Hematopoietic multipotent progenitor cell treated with erythropoietin and hydrocortisone succinate and interleukin-3 and kit ligand, for 4 days (in vitro differentiated cells): Measurements from ENCODE around the gene FKBP3.
A peak's percentile ranks its signal among the peaks of the same experiment; 100 is the strongest.

ENCODE experiments used
- DNase-seq: peaks from one replicate; pipeline ENCODE4 v3.0.0-alpha.2; 2015

The FKBP3 gene

GRCh38 chr14:45134051-45134958 lies at the start of gene FKBP3:
TSS of gene FKBP3 (minus strand) at chr14:45134481. CDS start at chr14:45134456, 25 bp downstream.
- DNase-seq = peak; percentile 100

GRCh38 chr14:45181806-45182205 lies 47.5 kb upstream of the FKBP3 start:
- no peak for DNase-seq

GRCh38 chr14:45181329-45181728 lies 47.0 kb upstream of the FKBP3 start:
- DNase-seq = no peak

- DNase-seq = peak; percentile 62
Measured at GRCh38 chr14:45177076-45177475, 42.8 kb upstream of the FKBP3 start.

DNA sequence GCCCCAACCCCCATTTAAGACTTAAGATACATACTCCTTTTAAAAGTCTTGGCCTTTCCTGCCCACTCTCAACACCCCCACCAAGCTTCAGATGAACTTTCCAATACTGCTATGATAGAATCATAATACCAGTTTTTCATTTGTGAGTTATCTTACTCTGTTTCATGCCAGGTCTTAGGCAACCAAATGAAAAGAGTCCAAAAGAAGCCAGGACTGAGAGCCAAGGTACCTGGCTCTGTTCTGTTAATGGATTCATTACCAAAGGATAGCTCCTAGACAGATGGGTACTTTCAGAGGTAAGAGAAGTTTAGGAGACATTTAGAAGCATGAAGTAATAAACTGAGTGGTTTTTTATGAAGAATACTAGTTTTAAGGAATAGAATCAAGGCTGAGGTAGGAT lies 35.6 kb upstream of the FKBP3 start:
- no peak for DNase-seq

GRCh38 chr14:45156067-45156466 lies 21.8 kb upstream of the FKBP3 start:
- DNase-seq = peak; percentile 32

DNA sequence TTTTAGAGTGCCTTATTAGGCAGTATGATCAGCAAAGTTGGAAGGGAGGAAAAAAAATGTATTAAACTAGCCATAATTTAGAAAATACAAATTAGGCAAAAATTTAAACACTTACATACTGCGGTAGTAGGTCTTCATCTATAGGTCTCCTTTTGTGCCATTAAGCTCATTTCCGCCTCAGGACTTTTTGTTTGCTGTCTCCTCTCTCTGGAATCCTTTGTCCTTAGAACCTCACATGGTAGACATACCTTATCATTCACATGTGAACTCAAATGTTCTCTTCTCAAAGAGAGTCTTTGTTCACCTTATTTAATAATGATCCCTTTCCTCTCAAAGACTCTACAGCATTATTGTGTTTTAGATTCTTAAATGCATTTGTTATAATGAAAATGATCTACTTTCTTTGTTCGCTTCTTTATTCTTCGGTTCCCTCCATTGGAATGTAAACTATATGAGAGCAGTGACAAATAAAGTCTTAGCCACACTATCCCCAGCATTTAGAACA lies 16.2 kb upstream of the FKBP3 start:
- no peak for DNase-seq

DNA sequence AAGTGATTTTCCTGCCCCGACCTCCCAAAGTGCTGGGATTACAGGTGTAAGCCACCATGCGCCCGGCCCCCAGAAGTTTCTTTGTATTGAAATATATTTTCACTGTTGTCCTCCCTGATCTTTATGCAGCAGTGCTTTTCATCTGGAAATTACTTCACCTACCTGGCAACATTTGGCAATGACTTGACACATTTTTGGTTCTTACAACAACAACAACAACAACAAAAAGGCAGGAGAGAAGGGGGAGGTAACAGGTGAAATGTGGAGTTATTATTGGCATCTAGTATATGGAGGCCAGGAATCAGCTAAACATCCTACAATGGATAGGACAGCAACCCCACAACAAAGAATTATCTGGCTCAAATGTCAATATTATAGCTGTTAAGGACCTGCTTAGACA lies 15.3 kb upstream of the FKBP3 start:
- no peak for DNase-seq

- DNase-seq = no peak
Measured at GRCh38 chr14:45145214-45145613, 10.9 kb upstream of the FKBP3 start.

DNA sequence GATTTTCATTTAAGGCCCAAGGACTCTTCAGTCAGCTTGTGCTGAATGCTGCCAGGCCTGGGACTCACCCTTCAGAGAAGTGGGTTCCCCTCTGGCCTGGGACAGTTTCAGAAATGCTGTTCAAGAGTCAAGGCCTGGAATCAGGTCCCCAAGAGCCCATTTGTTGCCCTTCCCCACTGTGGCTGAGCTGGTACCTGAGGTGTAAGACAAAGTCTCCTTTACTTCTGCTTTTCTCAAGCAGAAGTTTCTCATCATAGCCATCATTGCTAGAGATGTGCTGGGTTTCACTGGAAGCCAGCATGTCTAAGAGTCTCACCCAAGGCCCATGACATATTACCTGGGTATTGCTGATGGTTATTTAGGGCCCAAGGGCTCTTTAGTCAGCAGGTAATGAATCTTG lies 10.4 kb upstream of the FKBP3 start:
- DNase-seq = no peak

DNA sequence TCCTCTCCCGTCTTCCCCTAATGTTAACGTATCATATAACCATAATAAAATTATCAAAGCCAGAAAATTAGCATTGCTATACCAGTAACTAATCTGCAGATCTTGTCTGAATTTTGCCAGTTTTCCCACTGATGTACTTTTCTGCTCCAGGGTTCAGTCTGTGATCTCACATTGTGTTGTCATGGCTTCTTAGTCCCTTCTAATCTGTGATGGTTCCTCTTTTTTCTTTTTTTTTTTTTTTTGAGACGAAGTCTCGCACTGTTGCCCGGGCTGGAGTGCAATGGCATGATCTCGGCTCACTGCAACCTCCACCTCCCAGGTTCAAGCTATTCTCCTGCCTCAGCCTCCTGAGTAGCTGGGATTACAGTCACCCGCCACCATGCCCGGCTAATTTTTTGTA lies 7.8 kb upstream of the FKBP3 start:
- DNase-seq = peak; percentile 42

GRCh38 chr14:45140661-45141187 lies 6.4 kb upstream of the FKBP3 start:
- no peak for DNase-seq

- no peak for DNase-seq
Measured at GRCh38 chr14:45136399-45136798, 2.1 kb upstream of the FKBP3 start.

DNA sequence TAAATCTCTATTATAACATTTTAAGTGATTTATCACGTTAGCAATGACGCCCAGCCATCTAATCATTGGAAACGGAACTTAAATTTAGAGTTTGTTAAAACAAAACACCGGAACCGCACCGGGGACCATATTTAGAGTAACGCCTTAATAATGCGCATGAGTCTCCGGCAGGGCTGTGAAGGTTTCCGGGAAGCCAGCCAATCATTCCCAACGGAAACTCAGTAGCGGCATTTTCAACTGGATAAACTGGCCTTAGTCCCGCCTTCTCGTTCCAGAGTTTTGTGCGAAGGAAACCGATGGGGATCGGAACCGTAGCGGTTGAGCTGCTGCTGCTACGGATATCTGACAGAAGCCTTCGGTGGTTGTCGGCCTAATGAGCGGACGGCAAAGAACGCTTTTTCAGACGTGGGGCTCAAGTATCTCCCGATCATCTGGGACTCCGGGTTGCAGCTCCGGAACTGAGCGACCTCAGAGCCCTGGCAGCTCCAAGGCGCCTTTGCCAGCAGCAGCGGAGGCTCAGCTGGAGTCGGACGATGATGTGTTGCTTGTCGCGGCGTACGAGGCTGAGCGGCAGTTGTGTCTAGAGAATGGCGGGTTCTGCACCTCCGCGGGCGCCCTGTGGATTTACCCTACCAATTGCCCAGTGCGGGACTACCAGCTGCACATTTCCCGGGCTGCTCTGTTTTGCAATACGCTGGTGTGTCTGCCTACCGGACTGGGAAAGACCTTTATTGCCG lies 1.5 kb upstream of the FKBP3 start, which contains the start of gene FANCM:
TSS of gene FANCM (plus strand) at position 272 of the 737 bp plus-strand sequence. CDS start at position 374, 102 bp downstream.
- DNase-seq = peak; percentile 99

DNA sequence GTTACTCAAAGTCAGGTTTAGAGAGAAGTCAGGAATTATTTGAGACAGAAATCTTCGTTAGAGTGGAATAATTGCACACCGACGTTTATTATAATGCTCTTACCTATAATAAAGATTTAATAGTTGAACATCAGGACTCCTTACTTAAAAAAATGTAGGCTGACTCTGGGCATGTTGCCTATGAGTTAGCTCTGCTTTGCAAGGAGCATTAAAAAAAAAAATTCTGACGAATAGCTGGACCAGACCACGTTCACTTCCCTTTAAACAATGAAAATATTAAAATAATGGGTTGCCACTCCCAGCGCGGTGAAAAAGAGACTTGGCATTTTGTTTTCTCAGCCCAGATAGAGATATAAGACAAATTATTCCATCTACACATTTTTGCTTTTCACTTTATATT lies 875 bp upstream of the FKBP3 start:
- peak; percentile 36 for DNase-seq

- no peak for DNase-seq
Measured at GRCh38 chr14:45133683-45134050, 614 bp downstream of the FKBP3 start.

GRCh38 chr14:45128963-45129629 lies 5.2 kb downstream of the FKBP3 start:
- DNase-seq = no peak

DNA sequence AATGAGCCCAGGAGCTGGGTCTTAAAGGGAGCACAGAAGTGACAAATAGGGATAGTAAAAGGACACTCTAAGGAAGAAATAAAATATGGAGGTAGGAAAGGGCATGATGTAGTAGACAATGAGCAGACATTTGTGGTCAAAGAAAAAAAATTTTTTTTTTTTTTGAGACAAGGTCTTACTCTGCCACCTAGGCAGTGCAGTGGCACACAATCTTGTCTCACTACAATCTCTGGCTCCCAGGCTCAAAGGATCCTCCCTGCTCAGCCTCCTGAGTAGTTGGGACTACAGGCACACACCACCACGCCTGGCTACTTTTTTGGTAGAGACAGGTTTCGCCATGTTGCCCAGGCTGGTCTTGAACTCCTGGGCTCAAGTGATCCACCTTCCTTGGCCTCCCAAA lies 8.5 kb downstream of the FKBP3 start:
- DNase-seq = no peak

DNA sequence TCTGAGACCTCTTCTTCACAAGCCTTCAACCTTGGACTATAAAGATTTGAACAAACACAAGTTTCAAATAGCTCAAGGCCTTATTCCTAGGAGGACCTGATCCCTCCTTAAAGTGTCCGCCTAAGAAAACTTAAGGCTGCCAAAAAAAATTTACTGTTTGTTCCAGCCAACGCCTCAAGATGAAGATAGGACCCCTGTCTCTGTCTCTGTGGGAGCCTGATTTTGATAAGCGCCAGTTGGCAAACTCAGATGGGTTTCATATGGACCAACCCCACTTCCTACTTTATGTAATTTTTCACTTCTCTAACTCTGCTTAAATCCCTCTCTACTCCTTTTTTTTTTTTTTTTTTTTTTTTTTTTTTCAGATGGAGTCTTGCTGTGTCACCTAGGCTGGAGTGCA lies 11.0 kb downstream of the FKBP3 start:
- peak; percentile 79 for DNase-seq

GRCh38 chr14:45120096-45120495 lies 14.2 kb downstream of the FKBP3 start:
- peak; percentile 75 for DNase-seq

DNA sequence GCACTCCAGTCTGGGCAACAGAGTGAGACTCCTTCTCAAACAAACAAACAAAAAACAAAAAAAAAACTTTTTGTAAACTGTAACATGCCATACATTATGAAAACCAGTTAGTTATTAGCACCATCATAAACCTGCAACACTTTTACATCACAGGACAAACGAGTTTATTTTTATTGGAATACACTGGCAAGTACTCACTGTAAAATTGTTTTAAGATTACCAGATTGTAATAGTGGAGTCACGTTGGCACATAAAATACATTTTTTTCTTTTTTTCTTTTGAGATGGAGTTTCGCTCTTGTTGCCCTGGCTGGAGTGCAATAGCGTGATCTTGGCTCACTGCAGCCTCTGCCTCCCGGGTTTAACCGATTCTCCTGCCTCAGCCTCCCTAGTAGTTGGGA lies 15.7 kb downstream of the FKBP3 start:
- DNase-seq = no peak

DNA sequence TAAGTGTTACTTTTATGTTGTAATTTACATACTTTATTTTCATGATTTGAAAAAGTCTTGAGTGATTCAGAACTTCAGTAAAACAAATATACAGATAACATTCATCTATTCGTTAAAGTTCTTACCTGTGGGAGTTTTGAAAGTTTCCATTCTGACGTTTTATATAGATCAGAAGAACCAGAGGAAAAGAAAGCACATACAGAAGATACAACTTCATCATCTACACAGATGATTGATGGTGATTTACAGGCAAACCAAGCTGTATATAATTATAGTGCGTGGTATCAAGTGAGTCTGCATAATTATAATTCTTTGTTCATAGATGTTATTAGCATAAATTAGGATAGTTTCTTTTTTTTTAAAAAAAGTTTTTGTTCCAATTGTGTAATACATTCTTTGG lies 20.0 kb downstream of the FKBP3 start:
- no peak for DNase-seq
